HepG2 (cell line): Measurements from ENCODE around the gene TXNRD2. TPM values are rescaled to one million over a fixed set of nuclear protein-coding genes. Genes with fewer than 3 reads are reported as not detected.

Source experiments
- ATF1 ChIP-seq: IDR thresholded peaks from 2 replicates; pipeline ENCODE4 v1.6.1; 2016; ENCODE audit warnings: mild to moderate bottlenecking, control low read depth
- ELF1 ChIP-seq: sonication (generic); formaldehyde crosslinking; IDR thresholded peaks from 2 replicates; pipeline ENCODE4 v1.4.0; 2020; ENCODE audit warnings: missing genetic modification reagents
- ELF3 ChIP-seq: IDR thresholded peaks from 2 replicates; pipeline ENCODE4 v1.6.1; 2016; ENCODE audit warnings: missing genetic modification reagents, missing compliant biosample characterization
- ISL2 ChIP-seq: sonication (generic); formaldehyde crosslinking; IDR thresholded peaks from 2 replicates; pipeline ENCODE4 v1.5.0; 2020; ENCODE audit warnings: missing genetic modification reagents
- JDP2 ChIP-seq: sonication (generic); formaldehyde crosslinking; IDR thresholded peaks from 2 replicates; pipeline ENCODE4 v1.8.1; 2022; ENCODE audit warnings: missing genetic modification reagents, borderline replicate concordance
- MYPOP ChIP-seq: sonication (generic); formaldehyde crosslinking; IDR thresholded peaks from 2 replicates; pipeline ENCODE4 v1.8.1; 2023; ENCODE audit warnings: mild to moderate bottlenecking, moderate library complexity, missing genetic modification reagents
- PATZ1 ChIP-seq: sonication (generic); formaldehyde crosslinking; IDR thresholded peaks from 2 replicates; pipeline ENCODE4 v1.4.0; 2020; ENCODE audit warnings: missing genetic modification reagents
- PLRG1 ChIP-seq: fragments of 450-650 bp; conservative IDR thresholded peaks from 2 replicates; pipeline ENCODE4 v1.6.1; 2016
- PLSCR1 ChIP-seq: sonication (generic); formaldehyde crosslinking; IDR thresholded peaks from 2 replicates; pipeline ENCODE4 v1.5.0; 2020; ENCODE audit warnings: missing genetic modification reagents, mild to moderate bottlenecking, borderline replicate concordance
- PRDM15 ChIP-seq: sonication (generic); formaldehyde crosslinking; IDR thresholded peaks from 2 replicates; pipeline ENCODE4 v1.4.0; 2020; ENCODE audit warnings: missing genetic modification reagents
- SKI ChIP-seq: fragments of 450-650 bp; IDR thresholded peaks from one replicate; pipeline ENCODE4 v1.6.1; 2018; ENCODE audit warnings: mild to moderate bottlenecking; ENCODE audit not compliant: partially characterized antibody
- SOX13 ChIP-seq, 3 experiments: fragments of 450-650 bp in 1 of 3; sonication (generic) in 1 of 3; formaldehyde crosslinking in 1 of 3; IDR thresholded peaks in 2 of 3; conservative IDR thresholded peaks in 1 of 3; 2 replicates each; pipeline versions ENCODE4 v1.5.0 to v1.6.1; 2016 to 2020; ENCODE audit warnings: antibody characterized with exemption in 1 of 3, mild to moderate bottlenecking in 1 of 3, missing compliant biosample characterization in 1 of 3, missing genetic modification reagents in 1 of 3, moderate library complexity in 1 of 3
- SOX6 ChIP-seq, 2 experiments: fragments of 450-650 bp in 1 of 2; sonication (generic) in 1 of 2; formaldehyde crosslinking in 1 of 2; IDR thresholded peaks; 2 replicates each; pipeline versions ENCODE4 v1.4.0 to v1.6.1; 2017 to 2020; ENCODE audit warnings: antibody characterized with exemption in 1 of 2, mild to moderate bottlenecking in 1 of 2, missing genetic modification reagents in 1 of 2
- THAP8 ChIP-seq: sonication (generic); formaldehyde crosslinking; IDR thresholded peaks from 2 replicates; pipeline ENCODE4 v1.5.1; 2020; ENCODE audit warnings: missing genetic modification reagents, mild to moderate bottlenecking, borderline replicate concordance
- XBP1 ChIP-seq: sonication (generic); formaldehyde crosslinking; IDR thresholded peaks from 2 replicates; pipeline ENCODE4 v1.5.0; 2020; ENCODE audit warnings: missing genetic modification reagents
- ZBTB7B ChIP-seq: sonication (generic); formaldehyde crosslinking; IDR thresholded peaks from 2 replicates; pipeline ENCODE4 v1.4.0; 2020; ENCODE audit warnings: missing genetic modification reagents
- ZFP36L2 ChIP-seq: sonication (generic); formaldehyde crosslinking; IDR thresholded peaks from 2 replicates; pipeline ENCODE4 v1.4.0; 2020; ENCODE audit warnings: missing genetic modification reagents
- ZNF143 ChIP-seq: sonication (generic); formaldehyde crosslinking; IDR thresholded peaks from 2 replicates; pipeline ENCODE4 v1.4.0; 2020; ENCODE audit warnings: missing genetic modification reagents
- ZNF703 ChIP-seq: sonication (generic); formaldehyde crosslinking; IDR thresholded peaks from 2 replicates; pipeline ENCODE4 v1.5.1; 2020; ENCODE audit warnings: missing genetic modification reagents, mild to moderate bottlenecking, moderate library complexity, borderline replicate concordance
- ZNF776 ChIP-seq: sonication (generic); formaldehyde crosslinking; IDR thresholded peaks from 2 replicates; pipeline ENCODE4 v1.4.0; 2020; ENCODE audit warnings: mild to moderate bottlenecking, missing genetic modification reagents
- ZNF879 ChIP-seq: sonication (generic); formaldehyde crosslinking; IDR thresholded peaks from 2 replicates; pipeline ENCODE4 v1.8.1; 2023; ENCODE audit warnings: missing genetic modification reagents
- polyA plus RNA-seq, 8 experiments: library from polyadenylated mRNA; depleted of rRNA in 3 of 8; stranded (reverse) in 7 of 8; unstranded in 1 of 8; fragments of >200 nt; fragmentation: Illumina TruSeq in 4 of 8; extraction: Trizol in 4 of 8; gene quantifications; 2 replicates each; pipeline versions ENCODE4 v1.2.1 to v1.2.3, GENCODE V29; 2011 to 2016; ENCODE audit warnings: low read depth in 4 of 8, missing spikeins in 1 of 8, mixed read lengths in 1 of 8; ENCODE audit not compliant: insufficient read depth in 1 of 8
- total RNA-seq, 5 experiments: library from RNA; depleted of rRNA; stranded (reverse); fragments of >200 nt; fragmentation: Illumina TruSeq; extraction: Trizol; gene quantifications; 2 replicates each; pipeline ENCODE4 v1.2.3, GENCODE V29; 2016; ENCODE audit warnings: low read depth in 1 of 5

TXNRD2 gene
- total and polyA plus RNA-seq, 2 of the 13 experiments (the other 11 are each of a cell fraction or from before 2014, with no cell fraction given), result 17.5 to 18.6 TPM

- TF ChIP-seq PLSCR1 (CRISPR knock-in tag) (no peak), ELF3 (CRISPR knock-in tag) (no peak), ZBTB7B (CRISPR knock-in tag) (peak; percentile 65), PATZ1 (CRISPR knock-in tag) (peak; percentile 72; the same call in 1 of the 2 replicates), ZNF879 (CRISPR knock-in tag) (no peak), XBP1 (CRISPR knock-in tag) (no peak), ZNF143 (no peak; the same call in 1 of the 2 replicates), ZFP36L2 (no peak), PLRG1 (no peak), ZNF776 (CRISPR knock-in tag) (no peak), ELF1 (CRISPR knock-in tag) (no peak), THAP8 (CRISPR knock-in tag) (no peak), ATF1 (no peak), PRDM15 (CRISPR knock-in tag) (no peak), JDP2 (CRISPR knock-in tag) (no peak), ISL2 (CRISPR knock-in tag) (no peak), ZNF703 (CRISPR knock-in tag) (no peak), SOX6 (IDR thresholded peaks at IDR 0.05) (no peak), SOX6 (CRISPR knock-in tag; IDR thresholded peaks at IDR 0.05) (peak; percentile 36; the same call in 1 of the 2 replicates), SKI (no peak), SOX13 (IDR thresholded peaks at IDR 0.05) (no peak), SOX13 (CRISPR knock-in tag; conservative IDR thresholded peaks at IDR 0.05 in 1 of 2, IDR thresholded peaks at IDR 0.05 in 1 of 2) (0 out of 4 replicates have a peak, but pooled peaks of 1 of the 2 experiments have one; percentile 30), MYPOP (CRISPR knock-in tag) (no peak)
These were observed 801 bp upstream of the TXNRD2 start (continued) for GRCh38 chr22:19942157-19943081.
